Mesendoderm (in vitro differentiated cells): ENCODE results near the gene DEAF1.
A peak's percentile ranks its signal among the peaks of the same experiment; 100 is the strongest.
"Not testable (repeated sequence)": the region's sequence is repeated elsewhere in the genome, so short reads cannot be mapped to it uniquely, and the experiment has no call there.

Experiments
- DNase-seq: peaks from one replicate; pipeline ENCODE4 v3.0.0; 2013
- H2AK5ac ChIP-seq: 2 replicates; pipeline ENCODE4 v1.6.1; 2013; ENCODE audit warnings: low read length, inconsistent platforms
- H2BK120ac ChIP-seq: 2 replicates; pipeline ENCODE4 v1.6.1; 2013; ENCODE audit warnings: low read depth, mild to moderate bottlenecking, low read length, moderate library complexity, mixed read lengths
- H2BK15ac ChIP-seq: replicated peaks from 2 replicates; pipeline ENCODE4 v1.6.1; 2013; ENCODE audit warnings: low read depth, mild to moderate bottlenecking, moderate library complexity
- H2BK5ac ChIP-seq: 2 replicates; pipeline ENCODE4 v1.6.1; 2013; ENCODE audit warnings: low read length, inconsistent platforms
- H3K18ac ChIP-seq: 2 replicates; pipeline ENCODE4 v1.6.1; 2013; ENCODE audit warnings: mild to moderate bottlenecking, low read length, mixed read lengths
- H3K23ac ChIP-seq: one replicate; pipeline ENCODE4 v1.6.1; 2013; ENCODE audit warnings: low read length
- H3K27ac ChIP-seq: 2 replicates; pipeline ENCODE4 v1.5.1; 2013; ENCODE audit warnings: low read depth, mild to moderate bottlenecking, inconsistent platforms, low read length, moderate library complexity
- H3K27me3 ChIP-seq: 2 replicates; pipeline ENCODE4 v1.6.1; 2013; ENCODE audit warnings: low read length, control low read depth, mild to moderate bottlenecking, inconsistent platforms; ENCODE audit not compliant: insufficient read depth, poor library complexity
- H3K36me3 ChIP-seq: 2 replicates; pipeline ENCODE4 v1.6.1; 2013; ENCODE audit warnings: low read length, inconsistent platforms; ENCODE audit not compliant: control insufficient read depth, insufficient read depth
- H3K4ac ChIP-seq: one replicate; pipeline ENCODE4 v1.6.1; 2013; ENCODE audit warnings: low read depth, mild to moderate bottlenecking, low read length, moderate library complexity
- H3K4me1 ChIP-seq: 2 replicates; pipeline ENCODE4 v1.6.1; 2013; ENCODE audit warnings: low read depth, low read length, inconsistent platforms; ENCODE audit not compliant: control insufficient read depth
- H3K4me2 ChIP-seq: 2 replicates; pipeline ENCODE4 v1.6.1; 2013; ENCODE audit warnings: low read length
- H3K4me3 ChIP-seq: 2 replicates; pipeline ENCODE4 v1.5.1; 2013; ENCODE audit warnings: mild to moderate bottlenecking, low read length
- H3K56ac ChIP-seq: one replicate; pipeline ENCODE4 v1.6.1; 2013; ENCODE audit warnings: low read length
- H3K79me1 ChIP-seq: 2 replicates; pipeline ENCODE4 v1.6.1; 2013; ENCODE audit warnings: low read length, inconsistent platforms
- H3K79me2 ChIP-seq: 2 replicates; pipeline ENCODE4 v1.6.1; 2013; ENCODE audit warnings: mild to moderate bottlenecking, low read length; ENCODE audit not compliant: control insufficient read depth, insufficient read depth
- H3K9ac ChIP-seq: 2 replicates; pipeline ENCODE4 v1.6.1; 2013; ENCODE audit warnings: low read length, inconsistent platforms
- H4K5ac ChIP-seq: one replicate; pipeline ENCODE4 v1.6.1; 2013; ENCODE audit warnings: low read length
- H4K8ac ChIP-seq: one replicate; pipeline ENCODE4 v1.6.1; 2013; ENCODE audit warnings: low read depth, mild to moderate bottlenecking, control low read depth, low read length, moderate library complexity
- WGBS: extraction: QIAGEN DNeasy Blood & Tissue Kit; methylation state at CpG from one replicate; pipeline ENCODE4 v1.1.7; 2013; ENCODE audit warnings: low lambda C conversion rate, missing lambda C conversion rate; ENCODE audit not compliant: insufficient coverage; ENCODE audit errors: extremely low coverage; 5-methylcytosine and 5-hydroxymethylcytosine counted together

The DEAF1 gene

GRCh38 chr11:734541-734940 lies 39.5 kb upstream of the DEAF1 start:
- H3K9ac ChIP-seq, H4K5ac ChIP-seq: not testable (repeated sequence)
- no CpG with 5 or more reads among the region's 26 CpGs for WGBS

GRCh38 chr11:733072-733471 lies 38.0 kb upstream of the DEAF1 start:
- H2BK120ac ChIP-seq, result no peak overlapping the region
- H3K4ac ChIP-seq, result no peak overlapping the region
- no peak overlapping the region for H2BK15ac ChIP-seq
- no peak overlapping the region for H2AK5ac ChIP-seq
- H3K27me3 ChIP-seq, result no peaks in the 10 kb centered on the region
- DNase-seq, result no peak
- no peak overlapping the region for H2BK5ac ChIP-seq
- no peak overlapping the region for H3K23ac ChIP-seq
- H3K4me2 ChIP-seq, result no peak overlapping the region
- no peak overlapping the region for H3K9ac ChIP-seq
- H3K27ac ChIP-seq, result no peak overlapping the region
- no peaks in the 10 kb centered on the region for H3K79me1 ChIP-seq
- no peak overlapping the region for H3K4me3 ChIP-seq
- H4K8ac ChIP-seq, result no peak overlapping the region
- H3K56ac ChIP-seq, result no peak overlapping the region
- no CpG with 5 or more reads among the region's 20 CpGs for WGBS
- no peak overlapping the region for H3K18ac ChIP-seq
- H3K79me2 ChIP-seq, result no peaks in the 10 kb centered on the region
- H4K5ac ChIP-seq, result no peak overlapping the region
- no peaks in the 10 kb centered on the region for H3K4me1 ChIP-seq
- H3K36me3 ChIP-seq, result no peaks in the 10 kb centered on the region

More at GRCh38 chr11:734541-734940, 39.5 kb upstream of the DEAF1 start:
- H2AK5ac ChIP-seq, H4K8ac ChIP-seq, H2BK120ac ChIP-seq, H2BK5ac ChIP-seq, H3K36me3 ChIP-seq, H3K23ac ChIP-seq, H3K4me2 ChIP-seq, H3K4me1 ChIP-seq, H3K18ac ChIP-seq, H3K4me3 ChIP-seq, H3K4ac ChIP-seq, H3K27me3 ChIP-seq, DNase-seq, H2BK15ac ChIP-seq, H3K79me1 ChIP-seq, H3K27ac ChIP-seq, H3K56ac ChIP-seq, H3K79me2 ChIP-seq: not testable (repeated sequence)

GRCh38 chr11:729492-730074 lies 34.6 kb upstream of the DEAF1 start:
- Histone ChIP-seq H4K5ac (no peak overlapping the region), H3K4me3 (no peak overlapping the region), H3K18ac (no peak overlapping the region), H2BK15ac (no peak overlapping the region), H3K56ac (no peak overlapping the region), H3K79me1 (no peaks in the 10 kb centered on the region), H2AK5ac (no peak overlapping the region), H2BK5ac (no peak overlapping the region), H3K4me1 (no peaks in the 10 kb centered on the region), H3K4me2 (no peak overlapping the region), H2BK120ac (no peak overlapping the region), H3K9ac (no peak overlapping the region), H3K4ac (no peak overlapping the region), H3K23ac (no peak overlapping the region), H3K36me3 (no peaks in the 10 kb centered on the region), H3K27me3 (peaks cover 2% of the 10 kb centered on the region), H4K8ac (no peak overlapping the region), H3K27ac (no peak overlapping the region), H3K79me2 (no peaks in the 10 kb centered on the region)
- WGBS, result no CpG with 5 or more reads among the region's 17 CpGs
- no peak for DNase-seq

GRCh38 chr11:728901-729491 lies 34.0 kb upstream of the DEAF1 start:
- no peaks in the 10 kb centered on the region for H3K4me1 ChIP-seq
- H2BK5ac ChIP-seq, result no peak overlapping the region
- WGBS, result no CpG with 5 or more reads among the region's 15 CpGs

GRCh38 chr11:727859-728748 lies 33.1 kb upstream of the DEAF1 start:
- H4K8ac ChIP-seq, result no peak overlapping the region
- H3K23ac ChIP-seq, result peak overlapping the region; percentile 45
- no peak overlapping the region for H3K4ac ChIP-seq
- no peak overlapping the region for H3K56ac ChIP-seq
- no peaks in the 10 kb centered on the region for H3K36me3 ChIP-seq
- no peak overlapping the region for H3K4me2 ChIP-seq
- H3K27ac ChIP-seq, result no peak overlapping the region
- peak; percentile 87 for DNase-seq
- no peaks in the 10 kb centered on the region for H3K79me1 ChIP-seq
- no peak overlapping the region for H2BK120ac ChIP-seq
- WGBS, result no CpG with 5 or more reads among the region's 31 CpGs
- no peak overlapping the region for H4K5ac ChIP-seq
- H3K4me1 ChIP-seq, result no peaks in the 10 kb centered on the region
- no peak overlapping the region for H2BK15ac ChIP-seq
- no peak overlapping the region for H3K9ac ChIP-seq
- H3K4me3 ChIP-seq, result no peak overlapping the region
- H3K79me2 ChIP-seq, result no peaks in the 10 kb centered on the region
- no peak overlapping the region for H3K18ac ChIP-seq
- no peak overlapping the region for H2BK5ac ChIP-seq
- peaks cover 2% of the 10 kb centered on the region for H3K27me3 ChIP-seq
- H2AK5ac ChIP-seq, result no peak overlapping the region

More at GRCh38 chr11:728901-729491, 34.0 kb upstream of the DEAF1 start:
- no peak for DNase-seq
- H4K5ac ChIP-seq, result no peak overlapping the region
- no peak overlapping the region for H4K8ac ChIP-seq
- H3K9ac ChIP-seq, result no peak overlapping the region
- peaks cover 2% of the 10 kb centered on the region for H3K27me3 ChIP-seq
- no peak overlapping the region for H3K4me2 ChIP-seq
- H3K4me3 ChIP-seq, result no peak overlapping the region
- H2BK15ac ChIP-seq, result no peak overlapping the region
- H3K79me1 ChIP-seq, result no peaks in the 10 kb centered on the region
- no peak overlapping the region for H3K56ac ChIP-seq
- no peaks in the 10 kb centered on the region for H3K79me2 ChIP-seq
- H2BK120ac ChIP-seq, result no peak overlapping the region
- H3K23ac ChIP-seq, result no peak overlapping the region
- H2AK5ac ChIP-seq, result no peak overlapping the region
- no peak overlapping the region for H3K27ac ChIP-seq
- no peaks in the 10 kb centered on the region for H3K36me3 ChIP-seq
- H3K18ac ChIP-seq, result no peak overlapping the region
- H3K4ac ChIP-seq, result no peak overlapping the region
